Neuronal stem cell (in vitro differentiated cells): ENCODE measurements around the gene EXOC3.

Experiments used
- DNase-seq: peaks from one replicate; pipeline ENCODE4 v3.0.0-alpha.2; 2013; ENCODE audit warnings: low spot score
- H2AFZ ChIP-seq: one replicate; pipeline ENCODE4 v1.6.1; 2013; ENCODE audit warnings: mild to moderate bottlenecking, low read length, inconsistent platforms
- H2AK5ac ChIP-seq: 2 replicates; pipeline ENCODE4 v1.6.1; 2013; ENCODE audit warnings: low read depth, mild to moderate bottlenecking, inconsistent platforms, low read length, moderate library complexity, mixed read lengths
- H2BK120ac ChIP-seq: 2 replicates; pipeline ENCODE4 v1.6.1; 2013; ENCODE audit warnings: low read depth, mild to moderate bottlenecking, inconsistent platforms, low read length, moderate library complexity, mixed read lengths
- H2BK12ac ChIP-seq: one replicate; pipeline ENCODE4 v1.6.1; 2013; ENCODE audit warnings: low read length, inconsistent platforms
- H2BK15ac ChIP-seq: 2 replicates; pipeline ENCODE4 v1.6.1; 2013; ENCODE audit warnings: mild to moderate bottlenecking, low read length, inconsistent platforms, mixed read lengths
- H2BK5ac ChIP-seq: one replicate; pipeline ENCODE4 v1.6.1; 2013; ENCODE audit warnings: inconsistent platforms, mild to moderate bottlenecking, low read length, moderate library complexity
- H3K14ac ChIP-seq: one replicate; pipeline ENCODE4 v1.6.1; 2013; ENCODE audit warnings: low read length, inconsistent platforms
- H3K18ac ChIP-seq: 2 replicates; pipeline ENCODE4 v1.6.1; 2013; ENCODE audit warnings: low read length, inconsistent platforms
- H3K23ac ChIP-seq: 2 replicates; pipeline ENCODE4 v1.6.1; 2013; ENCODE audit warnings: low read depth, mild to moderate bottlenecking, mixed read lengths, low read length, inconsistent platforms; ENCODE audit not compliant: poor library complexity
- H3K27ac ChIP-seq: replicated peaks from 3 replicates; pipeline ENCODE4 v1.5.1; 2013; ENCODE audit warnings: low read length, inconsistent platforms
- H3K27me3 ChIP-seq, 3 experiments: 2 replicates each; pipeline ENCODE4 v1.6.1; 2013; ENCODE audit warnings: low read length in 3 of 3, mild to moderate bottlenecking in 2 of 3, inconsistent platforms in 1 of 3, low read depth in 1 of 3, mixed read lengths in 1 of 3, moderate library complexity in 1 of 3; ENCODE audit not compliant: control insufficient read depth in 3 of 3, insufficient read depth in 3 of 3
- H3K36me3 ChIP-seq, 2 donors: replicated peaks in 1 of 2; 2 replicates each; pipeline ENCODE4 v1.6.1; 2013; ENCODE audit warnings: low read length in 2 of 2; ENCODE audit not compliant: control insufficient read depth in 2 of 2, insufficient read depth in 2 of 2
- H3K4ac ChIP-seq: 2 replicates; pipeline ENCODE4 v1.6.1; 2013; ENCODE audit warnings: inconsistent platforms, mild to moderate bottlenecking, low read length, moderate library complexity
- H3K4me1 ChIP-seq, 2 donors: 1 replicate in 1 of 2; 2 replicates in 1 of 2; pipeline ENCODE4 v1.6.1; 2013; ENCODE audit warnings: low read length in 2 of 2, low read depth in 1 of 2; ENCODE audit not compliant: control insufficient read depth in 2 of 2, insufficient read depth in 1 of 2
- H3K4me2 ChIP-seq: one replicate; pipeline ENCODE4 v1.6.1; 2013; ENCODE audit warnings: mild to moderate bottlenecking, low read length, inconsistent platforms; ENCODE audit not compliant: insufficient read depth, poor library complexity, severe bottlenecking
- H3K4me3 ChIP-seq, 2 donors: 2 replicates each; pipeline ENCODE4 v1.5.1; 2013; ENCODE audit warnings: low read length in 2 of 2, mild to moderate bottlenecking in 2 of 2, inconsistent platforms in 1 of 2, moderate library complexity in 1 of 2
- H3K79me1 ChIP-seq: one replicate; pipeline ENCODE4 v1.6.1; 2013; ENCODE audit warnings: low read depth, mild to moderate bottlenecking, inconsistent platforms, low read length, moderate library complexity
- H3K9ac ChIP-seq: one replicate; pipeline ENCODE4 v1.6.1; 2013; ENCODE audit warnings: mild to moderate bottlenecking, low read depth, low read length, inconsistent platforms; ENCODE audit not compliant: poor library complexity
- H3K9me3 ChIP-seq, 2 donors: replicated peaks in 1 of 2; 2 replicates each; pipeline versions ENCODE3 to v1.6.1; 2013; ENCODE audit warnings: low read length in 2 of 2, mild to moderate bottlenecking in 2 of 2, inconsistent platforms in 1 of 2, low read depth in 1 of 2, mixed read lengths in 1 of 2, moderate library complexity in 1 of 2; ENCODE audit not compliant: control insufficient read depth in 2 of 2, insufficient read depth in 1 of 2
- H4K8ac ChIP-seq: one replicate; pipeline ENCODE4 v1.6.1; 2013; ENCODE audit warnings: low read depth, mild to moderate bottlenecking, inconsistent platforms, low read length, moderate library complexity
- H4K91ac ChIP-seq: one replicate; pipeline ENCODE4 v1.6.1; 2013; ENCODE audit warnings: low read length, low read depth, mild to moderate bottlenecking, inconsistent platforms; ENCODE audit not compliant: poor library complexity
- WGBS, 2 donors: extraction: QIAGEN DNeasy Blood & Tissue Kit; methylation state at CpG; one replicate each; pipeline ENCODE4 v1.1.7; 2013; ENCODE audit warnings: missing lambda C conversion rate in 2 of 2, mixed read lengths in 1 of 2; ENCODE audit not compliant: insufficient read length in 2 of 2, insufficient replicate concordance in 1 of 2; ENCODE audit errors: extremely low coverage in 2 of 2; 5-methylcytosine and 5-hydroxymethylcytosine counted together

Gene EXOC3

GRCh38 chr5:513216-514100 is 70.5 kb downstream of the EXOC3 start:
- no peak overlapping the region for H3K4ac ChIP-seq
- H2AFZ ChIP-seq = no peak overlapping the region
- H3K9me3 ChIP-seq = peaks cover 0 to 1% of the 10 kb centered on the region in 2 donors
- H3K9ac ChIP-seq = peak overlapping the region; percentile 50
- H3K79me1 ChIP-seq = peaks cover 3% of the 10 kb centered on the region
- peaks cover 0 to 58% (median 1%) of the 10 kb centered on the region in 3 experiments for H3K27me3 ChIP-seq
- no peak for DNase-seq
- peak overlapping the region; percentile 92 for H2AK5ac ChIP-seq
- H3K4me2 ChIP-seq = no peak overlapping the region
- H3K27ac ChIP-seq = no peak overlapping the region
- peak overlapping the region; percentile 60 for H2BK5ac ChIP-seq
- H3K36me3 ChIP-seq = no peaks in the 10 kb centered on the region
- H3K18ac ChIP-seq = peak overlapping the region; percentile 65
- H3K23ac ChIP-seq = peak overlapping the region; percentile 86
- WGBS, 2 donors = no CpG with 5 or more reads among the region's 31 CpGs
- H2BK120ac ChIP-seq = no peak overlapping the region
- H2BK15ac ChIP-seq = peak overlapping the region; percentile 51
- no peak overlapping the region for H4K8ac ChIP-seq
- no peak overlapping the region for H4K91ac ChIP-seq
- H3K14ac ChIP-seq = no peak overlapping the region
- no peak overlapping the region for H3K4me3 ChIP-seq
- no peaks in the 10 kb centered on the region for H3K4me1 ChIP-seq
- H2BK12ac ChIP-seq = peak overlapping the region; percentile 97

- H4K8ac ChIP-seq = no peak overlapping the region
- H2AK5ac ChIP-seq = peak overlapping the region; percentile 92
- no peak overlapping the region for H3K23ac ChIP-seq
- H3K27me3 ChIP-seq = peaks cover 0 to 64% (median 1%) of the 10 kb centered on the region in 3 experiments
- no peak overlapping the region for H2AFZ ChIP-seq
- H3K9me3 ChIP-seq = peaks cover 0 to 1% of the 10 kb centered on the region in 2 donors
- no peak overlapping the region for H2BK120ac ChIP-seq
- H2BK5ac ChIP-seq = no peak overlapping the region
- WGBS, 2 donors = no CpG with 5 or more reads among the region's 12 CpGs
- H3K4me3 ChIP-seq = no peak overlapping the region
- peak overlapping the region; percentile 9 for H2BK15ac ChIP-seq
- no peak overlapping the region for H3K14ac ChIP-seq
- H2BK12ac ChIP-seq = no peak overlapping the region
- H3K4ac ChIP-seq = no peak overlapping the region
- no peak overlapping the region for H3K27ac ChIP-seq
- no peaks in the 10 kb centered on the region for H3K4me1 ChIP-seq
- no peaks in the 10 kb centered on the region for H3K36me3 ChIP-seq
- H3K9ac ChIP-seq = no peak overlapping the region
- peaks cover 3% of the 10 kb centered on the region for H3K79me1 ChIP-seq
- H3K4me2 ChIP-seq = no peak overlapping the region
- DNase-seq = no peak
- H4K91ac ChIP-seq = no peak overlapping the region
- peak overlapping the region; percentile 45 for H3K18ac ChIP-seq
Observed at GRCh38 chr5:514101-514485, 71.1 kb downstream of the EXOC3 start.

DNA sequence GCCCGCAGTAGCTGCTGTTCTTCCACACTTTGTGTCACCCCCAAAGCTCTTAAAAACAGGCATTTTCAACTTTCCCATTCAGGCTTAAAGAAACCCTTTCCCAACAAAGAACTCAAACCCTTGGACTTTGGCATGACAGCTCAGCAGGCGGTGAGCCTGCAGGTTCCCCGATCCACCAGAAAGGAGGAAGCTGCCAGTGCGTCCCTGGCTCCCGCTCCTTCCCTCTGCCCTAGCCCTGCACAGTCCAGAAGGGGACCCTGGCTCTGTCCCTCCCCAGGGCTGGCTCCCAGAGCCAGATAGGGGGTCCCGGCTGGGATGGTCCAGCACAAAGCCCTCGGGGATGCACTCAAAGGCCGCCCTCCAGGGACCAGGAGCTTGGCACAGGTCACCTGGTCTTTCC is 71.7 kb downstream of the EXOC3 start:
- Histone ChIP-seq H3K27me3 (peaks cover 0 to 68% (median 1%) of the 10 kb centered on the region in 3 experiments), H3K4me3 (no peak overlapping the region), H3K27ac (no peak overlapping the region), H3K18ac (no peak overlapping the region), H3K4ac (no peak overlapping the region), H3K14ac (no peak overlapping the region), H3K79me1 (peaks cover 3% of the 10 kb centered on the region), H3K23ac (no peak overlapping the region), H3K4me2 (no peak overlapping the region), H3K36me3 (no peaks in the 10 kb centered on the region), H3K4me1 (no peaks in the 10 kb centered on the region), H3K9me3 (peaks cover 0 to 1% of the 10 kb centered on the region in 2 donors), H2BK120ac (no peak overlapping the region), H2BK15ac (no peak overlapping the region), H2AK5ac (peak overlapping the region; percentile 92), H3K9ac (no peak overlapping the region), H2AFZ (no peak overlapping the region), H4K8ac (no peak overlapping the region), H2BK5ac (no peak overlapping the region), H2BK12ac (no peak overlapping the region), H4K91ac (no peak overlapping the region)
- no CpG with 5 or more reads among the region's 8 CpGs for WGBS, 2 donors
- no peak for DNase-seq

DNA sequence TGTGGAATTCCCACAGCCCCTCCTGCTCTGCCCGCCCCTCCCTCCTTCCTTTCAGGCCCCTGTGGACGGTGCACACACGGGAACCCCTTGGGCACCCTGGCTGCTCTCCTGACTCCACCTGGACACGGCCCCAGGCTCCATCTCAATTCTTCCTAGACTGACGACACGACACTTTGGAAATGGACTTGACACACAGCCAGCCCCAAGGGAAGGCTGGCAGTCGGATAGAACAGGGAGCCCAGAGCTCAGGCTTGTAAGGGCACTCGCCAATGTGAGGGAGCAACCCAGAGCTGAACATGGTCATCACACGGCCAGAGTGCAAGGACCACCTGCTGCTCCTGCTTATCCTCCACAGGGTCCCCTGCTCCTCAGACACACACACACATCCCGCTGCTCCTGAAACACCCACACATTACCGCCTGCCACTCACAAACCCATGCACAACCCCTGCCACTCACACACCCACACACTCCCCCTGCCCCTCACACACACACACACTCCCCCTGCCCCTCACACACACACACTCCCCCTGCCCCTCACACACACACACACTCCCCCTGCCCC is 72.4 kb downstream of the EXOC3 start:
- no CpG with 5 or more reads among the region's 11 CpGs for WGBS, 2 donors

More for the DNA sequence above, 72.4 kb downstream of the EXOC3 start:
- Histone ChIP-seq H2BK12ac (no peak overlapping the region), H3K36me3 (no peaks in the 10 kb centered on the region), H3K27me3 (peaks cover 0 to 69% (median 1%) of the 10 kb centered on the region in 3 experiments), H3K4me1 (no peaks in the 10 kb centered on the region), H3K4me2 (no peak overlapping the region), H4K91ac (no peak overlapping the region), H3K23ac (peak overlapping the region; percentile 34), H3K4me3 (peak overlapping the region in 1 of 2 donors; percentile 13), H2BK15ac (no peak overlapping the region), H3K9ac (no peak overlapping the region), H3K14ac (peak overlapping the region; percentile 76), H3K27ac (no peak overlapping the region), H3K4ac (no peak overlapping the region), H3K9me3 (peaks cover 0 to 1% of the 10 kb centered on the region in 2 donors), H4K8ac (no peak overlapping the region), H2BK5ac (no peak overlapping the region), H2AK5ac (no peak overlapping the region), H3K79me1 (peaks cover 3% of the 10 kb centered on the region), H3K18ac (no peak overlapping the region), H2AFZ (no peak overlapping the region), H2BK120ac (no peak overlapping the region)
- no peak for DNase-seq
